Fibroblast of mammary gland (primary cell): ENCODE data around the gene BTBD9.

ENCODE experiments used
- DNase-seq: peaks from one replicate; pipeline ENCODE4 v3.0.0-alpha.2; 2010; ENCODE audit warnings: low read depth
- H3K4me3 ChIP-seq: 2 replicates; pipeline ENCODE4 v1.5.1; 2011; ENCODE audit warnings: low read depth, mild to moderate bottlenecking, low read length, moderate library complexity; ENCODE audit not compliant: control insufficient read depth
- CTCF ChIP-seq: conservative IDR thresholded peaks from 2 replicates; pipeline ENCODE4 v1.5.1; 2011; ENCODE audit warnings: low read depth, low read length, inconsistent platforms; ENCODE audit not compliant: control insufficient read depth, insufficient read depth

The BTBD9 gene

GRCh38 chr6:38389875-38390274, 249.9 kb downstream of the BTBD9 start:
- H3K4me3 ChIP-seq = no peak overlapping the region
- DNase-seq = no peak
- TF ChIP-seq CTCF = no peak

GRCh38 chr6:38387971-38388370, 251.8 kb downstream of the BTBD9 start:
- DNase-seq = peak; percentile 71
- TF ChIP-seq CTCF = no peak
- no peak overlapping the region for H3K4me3 ChIP-seq

GRCh38 chr6:38387461-38387860, 252.3 kb downstream of the BTBD9 start:
- no peak overlapping the region for H3K4me3 ChIP-seq
- no peak for DNase-seq
- TF ChIP-seq CTCF = no peak

- no peak for DNase-seq
- TF ChIP-seq CTCF = no peak
- no peak overlapping the region for H3K4me3 ChIP-seq
Measured at GRCh38 chr6:38378801-38379200, 260.9 kb downstream of the BTBD9 start.

- H3K4me3 ChIP-seq = no peak overlapping the region
- DNase-seq = no peak
- no peak for TF ChIP-seq CTCF
Measured at GRCh38 chr6:38375937-38376336, 263.8 kb downstream of the BTBD9 start.

GRCh38 chr6:38375341-38375740, 264.4 kb downstream of the BTBD9 start:
- no peak overlapping the region for H3K4me3 ChIP-seq
- no peak for DNase-seq
- TF ChIP-seq CTCF = no peak

- no peak for DNase-seq
- TF ChIP-seq CTCF = no peak
- no peak overlapping the region for H3K4me3 ChIP-seq
Measured at GRCh38 chr6:38371881-38372280, 267.8 kb downstream of the BTBD9 start.
